Nephron progenitor cell (in vitro differentiated cells): ENCODE results near the gene KRTAP5-5.

Experiments
- DNase-seq: peaks from one replicate; pipeline ENCODE4 v3.0.0; 2021
- H3K27ac Mint-ChIP-seq: 2 replicates; pipeline ENCODE4 v1.8.0; 2021; ENCODE audit warnings: mild to moderate bottlenecking, moderate library complexity, mixed read lengths
- H3K27me3 Mint-ChIP-seq: 2 replicates; pipeline ENCODE4 v1.8.0; 2021; ENCODE audit warnings: mild to moderate bottlenecking, low read depth, mixed read lengths; ENCODE audit not compliant: poor library complexity
- H3K36me3 Mint-ChIP-seq: 2 replicates; pipeline ENCODE4 v1.8.0; 2021; ENCODE audit warnings: low read depth, mixed read lengths
- H3K4me1 Mint-ChIP-seq: 2 replicates; pipeline ENCODE4 v1.8.0; 2021; ENCODE audit warnings: mixed read lengths
- H3K4me3 Mint-ChIP-seq: 2 replicates; pipeline ENCODE4 v1.8.0; 2021; ENCODE audit warnings: mild to moderate bottlenecking, moderate library complexity, mixed read lengths
- H3K9me3 Mint-ChIP-seq: 2 replicates; pipeline ENCODE4 v1.8.0; 2021; ENCODE audit warnings: mild to moderate bottlenecking, moderate library complexity, mixed read lengths
- TF ChIP-seq, protein P1 (sequence below): fragments of 200-600 bp; sonication (generic); IDR thresholded peaks from 2 replicates; pipeline ENCODE4 v1.5.0; 2021; ENCODE audit warnings: antibody characterized with exemption

The KRTAP5-5 gene

DNA sequence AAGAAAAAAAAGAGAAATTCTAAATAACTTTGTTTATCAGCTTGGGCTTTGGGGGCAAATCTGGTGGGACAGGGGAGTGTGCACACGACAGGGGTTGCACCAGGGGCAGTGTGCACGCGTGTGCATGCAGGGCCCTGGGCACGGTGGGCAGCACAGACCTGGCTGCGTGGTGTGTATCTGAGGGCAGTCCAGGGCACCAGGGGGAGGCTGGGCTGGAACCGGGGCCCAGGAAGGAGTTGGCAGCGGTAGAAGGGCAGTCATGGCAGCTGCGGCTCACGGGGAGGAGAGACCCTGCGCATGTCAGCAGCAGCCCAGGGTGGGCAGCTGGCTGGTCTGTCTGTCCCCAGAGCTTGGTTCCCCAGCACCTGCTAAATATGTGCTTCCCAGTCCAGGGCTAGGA is 4.3 kb downstream of the KRTAP5-5 start:
- no peaks in the 10 kb centered on the region for H3K36me3 Mint-ChIP-seq
- H3K27ac Mint-ChIP-seq = no peak overlapping the region
- no peak for DNase-seq
- peaks cover 32% of the 10 kb centered on the region for H3K4me1 Mint-ChIP-seq
- H3K27me3 Mint-ChIP-seq = peaks cover 58% of the 10 kb centered on the region
- no peaks in the 10 kb centered on the region for H3K9me3 Mint-ChIP-seq
- no peak overlapping the region for H3K4me3 Mint-ChIP-seq
- TF ChIP-seq, protein P1, sequence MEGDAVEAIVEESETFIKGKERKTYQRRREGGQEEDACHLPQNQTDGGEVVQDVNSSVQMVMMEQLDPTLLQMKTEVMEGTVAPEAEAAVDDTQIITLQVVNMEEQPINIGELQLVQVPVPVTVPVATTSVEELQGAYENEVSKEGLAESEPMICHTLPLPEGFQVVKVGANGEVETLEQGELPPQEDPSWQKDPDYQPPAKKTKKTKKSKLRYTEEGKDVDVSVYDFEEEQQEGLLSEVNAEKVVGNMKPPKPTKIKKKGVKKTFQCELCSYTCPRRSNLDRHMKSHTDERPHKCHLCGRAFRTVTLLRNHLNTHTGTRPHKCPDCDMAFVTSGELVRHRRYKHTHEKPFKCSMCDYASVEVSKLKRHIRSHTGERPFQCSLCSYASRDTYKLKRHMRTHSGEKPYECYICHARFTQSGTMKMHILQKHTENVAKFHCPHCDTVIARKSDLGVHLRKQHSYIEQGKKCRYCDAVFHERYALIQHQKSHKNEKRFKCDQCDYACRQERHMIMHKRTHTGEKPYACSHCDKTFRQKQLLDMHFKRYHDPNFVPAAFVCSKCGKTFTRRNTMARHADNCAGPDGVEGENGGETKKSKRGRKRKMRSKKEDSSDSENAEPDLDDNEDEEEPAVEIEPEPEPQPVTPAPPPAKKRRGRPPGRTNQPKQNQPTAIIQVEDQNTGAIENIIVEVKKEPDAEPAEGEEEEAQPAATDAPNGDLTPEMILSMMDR = no peak

DNA sequence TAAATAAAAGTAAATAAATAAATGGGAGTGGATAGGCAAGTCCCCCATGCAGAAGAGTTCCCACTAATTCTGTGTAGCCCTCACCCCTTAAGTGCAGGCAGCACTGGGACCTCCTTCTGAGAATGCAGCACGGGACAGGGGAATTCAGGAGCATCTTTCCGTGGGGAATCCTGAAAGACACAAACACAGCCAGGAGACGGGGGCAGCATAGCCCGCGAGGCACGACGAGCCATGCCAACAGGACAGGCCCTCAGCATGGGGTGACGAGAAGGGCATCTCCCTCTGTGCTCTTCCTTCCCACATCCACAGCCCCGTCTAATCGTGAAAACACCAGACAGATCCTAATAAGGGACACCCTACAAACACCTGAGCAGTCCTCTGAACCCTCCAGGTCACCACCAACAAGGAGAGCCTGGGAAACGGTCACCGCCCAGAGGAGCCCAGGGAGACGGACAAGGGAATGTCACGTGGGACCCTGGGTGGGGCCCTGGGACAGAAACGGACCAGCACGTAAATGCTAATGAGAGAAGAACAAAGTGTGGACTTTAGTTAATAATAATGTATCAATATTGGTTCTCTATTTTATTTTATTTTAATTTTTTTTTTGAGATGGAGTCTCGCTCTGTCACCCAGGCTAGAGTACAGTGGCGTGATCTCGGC is 6.8 kb downstream of the KRTAP5-5 start:
- H3K36me3 Mint-ChIP-seq = no peaks in the 10 kb centered on the region
- peaks cover 53% of the 10 kb centered on the region for H3K27me3 Mint-ChIP-seq
- no peak overlapping the region for H3K27ac Mint-ChIP-seq
- TF ChIP-seq, protein P1 = no peak
- no peak for DNase-seq
- peaks cover 33% of the 10 kb centered on the region for H3K4me1 Mint-ChIP-seq
- no peak overlapping the region for H3K4me3 Mint-ChIP-seq
- no peaks in the 10 kb centered on the region for H3K9me3 Mint-ChIP-seq

DNA sequence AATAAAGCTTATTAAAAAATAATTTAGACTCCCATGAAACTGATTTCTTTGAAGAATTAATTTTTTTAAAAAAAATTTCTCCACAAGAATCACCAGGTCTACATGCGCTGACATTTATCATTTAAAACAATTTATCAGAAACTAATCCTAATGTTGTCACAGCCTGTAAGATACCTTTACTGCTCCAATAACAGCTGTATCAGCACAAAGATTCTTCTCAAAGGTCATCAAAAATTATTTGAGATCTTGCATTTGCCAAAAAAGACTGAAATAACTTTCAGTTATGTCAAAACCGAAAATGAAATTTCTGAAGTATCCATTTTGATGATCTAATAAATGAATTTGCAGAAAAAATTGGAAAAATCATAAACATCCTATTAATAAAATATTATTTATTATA is 8.1 kb downstream of the KRTAP5-5 start:
- Mint-ChIP-seq H3K36me3 (no peaks in the 10 kb centered on the region), H3K9me3 (no peaks in the 10 kb centered on the region), H3K27ac (no peak overlapping the region), H3K27me3 (peaks cover 48% of the 10 kb centered on the region), H3K4me3 (no peak overlapping the region), H3K4me1 (peaks cover 26% of the 10 kb centered on the region)
- TF ChIP-seq, protein P1 = no peak
- DNase-seq = no peak

DNA sequence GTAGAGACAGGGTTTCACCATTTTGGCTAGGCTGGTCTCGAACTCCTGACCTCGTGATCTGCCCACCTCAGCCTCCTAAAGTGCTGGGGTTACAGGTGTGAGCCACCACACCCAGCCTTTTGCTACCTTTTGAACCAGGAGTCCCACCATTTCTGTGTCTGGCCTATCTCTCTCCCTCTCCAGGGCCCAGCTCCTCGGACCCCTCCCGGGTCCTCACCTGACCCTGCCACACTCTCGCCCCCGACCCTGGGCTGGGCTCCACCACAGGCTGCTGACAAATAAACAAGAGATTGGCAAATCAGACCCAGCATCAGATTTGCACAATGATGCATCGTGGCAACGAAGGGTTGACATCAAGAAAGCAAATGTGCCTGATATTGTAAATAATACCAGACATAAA is 8.8 kb downstream of the KRTAP5-5 start:
- DNase-seq = no peak
- Mint-ChIP-seq H3K4me1 (peaks cover 23% of the 10 kb centered on the region), H3K4me3 (no peak overlapping the region), H3K36me3 (no peaks in the 10 kb centered on the region), H3K27me3 (peaks cover 41% of the 10 kb centered on the region), H3K9me3 (no peaks in the 10 kb centered on the region), H3K27ac (no peak overlapping the region)
- TF ChIP-seq, protein P1 = no peak

DNA sequence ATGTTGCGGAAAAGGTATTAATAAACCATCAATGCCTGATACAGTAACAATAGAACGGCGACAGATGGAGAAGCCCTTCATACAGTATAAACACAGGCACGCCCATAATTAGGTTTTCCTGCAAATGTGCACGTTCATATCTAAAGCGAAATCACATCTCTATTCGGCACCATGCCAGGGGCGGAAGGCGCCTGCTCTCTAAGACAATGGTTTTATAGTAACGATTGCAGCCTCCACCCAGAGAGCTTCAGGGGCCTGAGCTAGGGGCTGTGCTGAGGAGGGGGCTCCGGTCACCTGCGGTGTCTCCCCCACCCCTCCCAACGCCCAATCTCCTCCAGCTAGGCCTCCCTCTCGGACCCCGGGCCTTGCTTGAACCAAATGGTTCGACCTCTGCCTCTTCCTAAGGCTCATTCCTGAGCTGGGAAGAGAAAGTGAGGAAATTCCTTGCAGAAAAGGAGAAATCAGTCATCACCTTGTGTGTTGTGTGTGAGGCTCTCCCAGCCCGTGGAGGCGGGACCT is 9.6 kb downstream of the KRTAP5-5 start:
- TF ChIP-seq, protein P1 = no peak
- H3K4me1 Mint-ChIP-seq = peaks cover 26% of the 10 kb centered on the region
- H3K36me3 Mint-ChIP-seq = no peaks in the 10 kb centered on the region
- DNase-seq = no peak
- no peaks in the 10 kb centered on the region for H3K9me3 Mint-ChIP-seq
- no peak overlapping the region for H3K4me3 Mint-ChIP-seq
- peaks cover 33% of the 10 kb centered on the region for H3K27me3 Mint-ChIP-seq
- no peak overlapping the region for H3K27ac Mint-ChIP-seq

DNA sequence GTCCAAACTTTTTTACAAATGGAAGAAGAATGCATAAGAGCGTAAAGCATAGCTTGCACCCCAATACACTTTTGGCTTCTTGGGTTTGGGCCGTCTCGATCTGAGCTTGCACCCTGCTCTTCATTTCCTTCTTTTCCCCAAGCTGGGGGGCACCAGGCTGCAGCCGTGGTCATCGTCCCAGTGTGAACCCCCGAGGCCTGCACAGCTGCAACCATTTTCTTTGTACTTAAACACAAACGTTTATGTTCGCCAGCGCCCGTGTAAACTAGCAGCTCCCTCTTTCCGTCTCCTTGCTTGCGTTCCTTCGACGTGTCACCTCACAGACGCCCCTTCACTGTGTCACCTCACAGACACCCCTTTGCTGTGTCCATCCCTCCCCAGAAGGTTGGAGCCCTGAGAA is 10.1 kb downstream of the KRTAP5-5 start:
- Mint-ChIP-seq H3K27ac (no peak overlapping the region), H3K9me3 (no peaks in the 10 kb centered on the region), H3K27me3 (peaks cover 31% of the 10 kb centered on the region), H3K4me1 (peaks cover 31% of the 10 kb centered on the region), H3K36me3 (no peaks in the 10 kb centered on the region), H3K4me3 (no peak overlapping the region)
- no peak for DNase-seq
- TF ChIP-seq, protein P1 = no peak
